Memory B cell (primary cell): Measurements from ENCODE around the gene ZNF629.

Experiments
- ATAC-seq: fragments of 150-1000 bp; cut with Tn5 transposase; 2 replicates; pipeline ENCODE4 v1.10.0; 2021; ENCODE audit warnings: low read depth, mild to moderate bottlenecking, moderate library complexity
- DNase-seq, 2 donors: peaks; one replicate each; pipeline ENCODE4 v3.0.0; 2022; ENCODE audit warnings: low spot score in 2 of 2
- H3K27ac Mint-ChIP-seq: one replicate; pipeline ENCODE4 v1.8.0; 2022; ENCODE audit warnings: mild to moderate bottlenecking, moderate library complexity, mixed read lengths
- H3K27me3 Mint-ChIP-seq: one replicate; pipeline ENCODE4 v1.8.0; 2022; ENCODE audit warnings: mixed read lengths
- H3K36me3 Mint-ChIP-seq: one replicate; pipeline ENCODE4 v1.8.0; 2022; ENCODE audit warnings: mild to moderate bottlenecking, mixed read lengths
- H3K4me1 Mint-ChIP-seq: one replicate; pipeline ENCODE4 v1.8.0; 2022; ENCODE audit warnings: mixed read lengths
- H3K4me3 Mint-ChIP-seq: one replicate; pipeline ENCODE4 v1.8.0; 2022; ENCODE audit warnings: mild to moderate bottlenecking, moderate library complexity, mixed read lengths
- H3K9me3 Mint-ChIP-seq: one replicate; pipeline ENCODE4 v1.8.0; 2022; ENCODE audit warnings: mixed read lengths

The ZNF629 gene

DNA sequence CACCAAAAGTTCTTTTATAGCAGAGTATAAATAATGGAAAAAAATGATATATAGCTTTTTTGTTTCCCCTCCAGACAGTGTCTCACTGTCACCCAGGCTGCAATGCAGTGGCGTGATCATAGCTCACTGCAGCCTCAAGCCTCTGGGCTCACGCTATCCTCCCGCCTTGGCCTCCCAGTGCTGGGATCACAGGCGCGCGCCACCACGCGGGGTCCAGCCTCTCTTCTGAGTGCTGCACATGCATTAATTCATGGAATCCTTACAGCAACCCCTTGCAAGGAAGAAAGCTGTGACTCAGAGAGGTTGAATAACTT is 18.0 kb upstream of the ZNF629 start:
- no peak overlapping the region for H3K27ac Mint-ChIP-seq
- H3K4me1 Mint-ChIP-seq, result peaks cover 8% of the 10 kb centered on the region
- peak overlapping the region; percentile 80 for H3K4me3 Mint-ChIP-seq
- peaks cover 4% of the 10 kb centered on the region for H3K27me3 Mint-ChIP-seq
- ATAC-seq, result no peak
- H3K36me3 Mint-ChIP-seq, result no peaks in the 10 kb centered on the region
- DNase-seq, result no peak
- no peaks in the 10 kb centered on the region for H3K9me3 Mint-ChIP-seq

DNA sequence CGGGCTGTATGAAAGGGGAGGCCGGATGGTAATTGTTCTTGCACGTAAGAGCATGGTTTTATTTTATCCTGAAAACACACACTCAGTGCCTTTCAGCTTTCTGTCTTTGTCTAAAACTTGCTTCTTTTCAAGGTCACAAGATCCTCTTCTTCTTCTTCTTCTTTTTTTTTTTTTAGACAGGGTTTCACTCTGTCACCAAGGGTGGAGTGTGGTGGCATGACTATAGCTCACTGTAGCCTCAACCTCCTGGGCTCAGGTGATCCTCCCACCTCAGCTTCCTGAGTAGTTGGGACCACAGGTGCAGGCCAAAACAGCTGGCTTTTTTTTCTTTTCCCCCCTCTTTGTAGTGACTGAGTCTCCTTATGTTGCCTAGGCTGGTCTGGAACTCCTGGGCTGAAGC is 15.9 kb upstream of the ZNF629 start:
- no peak overlapping the region for H3K4me3 Mint-ChIP-seq
- DNase-seq (no peak), ATAC-seq (no peak)
- peaks cover 4% of the 10 kb centered on the region for H3K27me3 Mint-ChIP-seq
- H3K4me1 Mint-ChIP-seq, result peaks cover 8% of the 10 kb centered on the region
- H3K36me3 Mint-ChIP-seq, result no peaks in the 10 kb centered on the region
- H3K27ac Mint-ChIP-seq, result no peak overlapping the region
- H3K9me3 Mint-ChIP-seq, result no peaks in the 10 kb centered on the region

DNA sequence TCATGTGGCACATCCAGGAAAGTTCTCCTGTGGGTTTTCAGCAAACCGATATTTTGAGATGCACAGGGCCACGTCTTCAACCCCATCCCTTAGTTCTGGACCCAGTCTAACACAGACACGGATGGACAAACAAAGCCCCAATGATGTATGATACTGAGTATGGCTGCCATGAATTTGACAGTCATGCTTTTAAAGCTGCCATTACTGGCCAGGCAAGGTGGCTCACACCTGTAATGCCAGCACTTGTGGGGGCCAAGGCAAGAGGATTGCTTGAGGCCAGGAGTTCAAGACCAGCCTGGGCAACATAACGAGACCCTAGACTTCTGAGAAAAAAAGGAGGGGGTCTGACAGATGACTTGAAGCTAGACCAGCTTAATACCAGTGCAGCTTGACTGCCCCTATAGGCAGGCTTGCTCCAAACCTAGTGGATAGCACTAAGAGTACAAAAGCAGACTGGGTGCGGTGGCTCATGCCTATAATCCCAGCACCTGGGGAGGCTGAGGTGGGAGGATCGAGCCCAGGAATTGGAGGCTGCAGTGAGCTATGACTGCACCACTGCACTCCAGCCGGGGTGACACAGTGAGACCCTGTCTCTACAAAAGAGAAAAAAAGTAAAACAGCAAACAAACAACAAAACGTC is 10.8 kb upstream of the ZNF629 start:
- H3K4me3 Mint-ChIP-seq, result no peak overlapping the region
- peaks cover 4% of the 10 kb centered on the region for H3K27me3 Mint-ChIP-seq
- no peaks in the 10 kb centered on the region for H3K4me1 Mint-ChIP-seq
- DNase-seq, result no peak
- no peaks in the 10 kb centered on the region for H3K36me3 Mint-ChIP-seq
- H3K9me3 Mint-ChIP-seq, result no peaks in the 10 kb centered on the region
- ATAC-seq, result no peak
- H3K27ac Mint-ChIP-seq, result no peak overlapping the region

DNA sequence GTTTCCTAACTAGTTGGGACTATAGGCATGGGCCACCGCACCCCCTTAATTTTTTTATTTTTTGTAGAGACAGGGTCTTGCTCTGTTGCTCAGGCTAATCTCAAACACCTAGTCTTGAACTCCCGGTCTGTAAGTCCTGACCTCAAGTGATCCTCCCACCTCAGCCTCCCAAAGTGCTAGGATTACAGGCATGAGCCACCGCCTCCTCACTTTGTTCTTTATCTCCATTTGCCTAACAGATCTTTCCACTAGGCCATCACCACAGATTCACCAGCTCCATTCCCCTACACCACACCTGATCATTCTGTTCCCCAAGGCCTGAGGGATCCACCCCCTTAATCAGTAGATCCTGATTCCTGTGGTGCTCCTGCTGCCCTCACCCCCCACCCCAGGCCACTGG is 7.6 kb upstream of the ZNF629 start:
- no peaks in the 10 kb centered on the region for H3K36me3 Mint-ChIP-seq
- H3K9me3 Mint-ChIP-seq, result no peaks in the 10 kb centered on the region
- H3K27me3 Mint-ChIP-seq, result peaks cover 2% of the 10 kb centered on the region

DNA sequence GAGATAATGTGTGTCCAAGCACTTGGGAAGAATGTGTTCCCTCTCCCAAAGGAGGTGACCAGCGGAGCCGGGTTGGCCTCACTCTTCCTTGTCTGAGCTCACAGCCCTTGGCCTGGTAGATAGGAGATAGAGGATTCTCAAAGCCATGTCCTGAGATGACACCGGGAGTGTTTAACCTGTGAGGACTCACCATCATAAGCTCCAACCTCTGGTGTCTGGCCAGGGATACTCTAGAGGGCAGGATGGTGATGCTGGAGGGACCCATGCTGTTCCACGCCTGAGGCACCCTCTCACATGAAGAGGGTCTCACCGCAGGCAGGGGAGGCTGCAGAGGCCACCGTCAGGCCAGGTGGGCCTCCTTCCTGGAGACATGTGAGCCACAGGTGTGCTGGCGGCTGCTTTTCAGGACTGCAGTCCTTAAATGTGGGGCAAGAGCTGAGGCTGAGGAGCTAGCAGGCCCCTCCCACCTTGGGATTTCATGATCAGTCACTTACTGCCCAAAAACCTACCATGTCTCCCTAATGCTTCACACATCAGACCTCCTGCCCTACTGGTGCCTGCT is 6.6 kb upstream of the ZNF629 start:
- no peaks in the 10 kb centered on the region for H3K36me3 Mint-ChIP-seq
- H3K9me3 Mint-ChIP-seq, result no peaks in the 10 kb centered on the region
- peaks cover 4% of the 10 kb centered on the region for H3K27me3 Mint-ChIP-seq
- no peak overlapping the region for H3K4me3 Mint-ChIP-seq
- H3K4me1 Mint-ChIP-seq, result no peaks in the 10 kb centered on the region
- H3K27ac Mint-ChIP-seq, result peak overlapping the region; percentile 23
- DNase-seq, result no peak
- no peak for ATAC-seq

More for the DNA sequence above, 7.6 kb upstream of the ZNF629 start:
- no peak for DNase-seq
- Mint-ChIP-seq H3K4me1 (no peaks in the 10 kb centered on the region), H3K27ac (no peak overlapping the region), H3K4me3 (no peak overlapping the region)
- ATAC-seq, result no peak

DNA sequence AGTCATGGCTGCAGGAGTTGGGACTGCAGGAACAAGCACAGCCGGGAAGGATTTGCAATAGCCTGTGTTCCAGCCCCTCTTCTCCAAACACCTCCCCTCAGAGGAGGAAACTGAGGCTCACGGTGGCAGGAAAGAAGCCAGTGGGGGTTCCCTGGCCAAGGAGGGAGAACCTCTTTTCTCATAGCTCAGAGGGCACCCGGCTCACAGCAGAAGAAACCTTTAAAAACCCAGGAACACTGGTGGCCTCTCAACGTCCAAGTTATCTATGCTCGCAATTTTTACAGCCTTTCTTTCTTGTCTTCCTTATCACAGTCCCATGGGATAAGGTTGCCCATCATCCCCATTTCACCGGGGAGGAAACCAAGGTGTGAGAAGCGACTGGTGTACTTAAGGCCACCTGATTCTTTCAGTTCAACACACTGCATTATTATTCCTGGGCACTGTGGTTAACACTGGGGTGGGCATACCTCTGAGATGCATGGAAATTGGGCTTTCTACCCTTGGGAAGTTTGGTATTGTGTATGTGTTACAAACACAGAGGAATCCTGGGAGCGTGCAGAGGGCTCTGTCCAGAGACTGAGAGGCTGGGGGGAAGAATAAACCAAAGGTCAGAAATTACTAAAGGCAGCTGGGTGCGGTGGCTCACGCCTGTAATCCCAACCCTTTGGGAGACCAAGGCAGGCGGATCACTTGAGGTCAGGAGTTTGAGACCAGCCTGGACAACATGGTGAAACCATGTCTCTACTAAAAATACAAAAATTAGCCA is 791 bp upstream of the ZNF629 start:
- no peak for DNase-seq
- no peaks in the 10 kb centered on the region for H3K9me3 Mint-ChIP-seq
- peaks cover 8% of the 10 kb centered on the region for H3K4me1 Mint-ChIP-seq
- H3K4me3 Mint-ChIP-seq, result peak overlapping the region; percentile 84
- no peak for ATAC-seq
- H3K27ac Mint-ChIP-seq, result no peak overlapping the region
- peaks cover 12% of the 10 kb centered on the region for H3K27me3 Mint-ChIP-seq
- peaks cover 3% of the 10 kb centered on the region for H3K36me3 Mint-ChIP-seq

DNA sequence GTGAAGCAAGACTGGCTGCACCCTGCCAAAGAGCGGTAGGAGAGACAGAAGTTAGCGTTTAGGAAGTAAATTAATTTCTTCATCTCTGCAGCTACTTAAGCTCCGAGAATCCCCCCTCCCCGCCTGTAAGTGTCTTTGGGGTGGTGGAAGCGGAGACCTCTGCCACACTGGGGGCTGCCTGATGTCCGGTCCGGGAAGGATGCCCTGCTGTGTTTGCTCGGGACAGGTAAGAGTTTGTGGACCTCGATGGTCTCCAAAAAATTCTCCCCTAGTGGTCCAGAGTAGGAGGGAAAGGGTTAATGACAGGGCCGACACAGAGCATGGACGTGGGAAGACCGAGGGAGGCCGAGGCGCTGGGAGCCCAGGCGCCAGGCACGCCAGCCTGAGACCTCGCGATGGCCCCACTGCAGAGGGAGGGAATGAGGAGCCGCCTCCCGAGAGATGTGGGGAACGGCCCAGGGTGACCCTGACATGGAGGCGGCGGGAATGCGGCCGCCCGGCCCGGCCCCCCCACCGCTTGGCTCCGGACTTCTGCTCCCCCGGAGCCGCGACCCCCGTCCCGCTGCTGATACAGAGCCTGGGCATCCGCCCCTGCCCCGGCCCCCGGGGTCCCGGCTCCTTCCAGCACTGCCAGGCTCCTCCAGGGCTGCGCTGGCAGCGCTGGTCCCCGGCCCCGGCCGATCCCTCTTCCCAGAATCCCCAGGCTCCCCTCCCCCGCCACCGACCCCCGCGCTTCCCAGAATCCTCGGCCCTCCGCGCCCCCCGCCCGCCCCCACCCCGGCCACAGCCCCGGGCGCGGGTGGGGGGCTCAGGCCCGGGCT is 680 bp downstream of the ZNF629 start:
- Mint-ChIP-seq H3K36me3 (peaks cover 4% of the 10 kb centered on the region), H3K4me1 (peaks cover 8% of the 10 kb centered on the region), H3K27ac (no peak overlapping the region), H3K4me3 (peak overlapping the region; percentile 63), H3K9me3 (no peaks in the 10 kb centered on the region), H3K27me3 (peaks cover 12% of the 10 kb centered on the region)
- DNase-seq, result no peak
- ATAC-seq, result peak; percentile 55

DNA sequence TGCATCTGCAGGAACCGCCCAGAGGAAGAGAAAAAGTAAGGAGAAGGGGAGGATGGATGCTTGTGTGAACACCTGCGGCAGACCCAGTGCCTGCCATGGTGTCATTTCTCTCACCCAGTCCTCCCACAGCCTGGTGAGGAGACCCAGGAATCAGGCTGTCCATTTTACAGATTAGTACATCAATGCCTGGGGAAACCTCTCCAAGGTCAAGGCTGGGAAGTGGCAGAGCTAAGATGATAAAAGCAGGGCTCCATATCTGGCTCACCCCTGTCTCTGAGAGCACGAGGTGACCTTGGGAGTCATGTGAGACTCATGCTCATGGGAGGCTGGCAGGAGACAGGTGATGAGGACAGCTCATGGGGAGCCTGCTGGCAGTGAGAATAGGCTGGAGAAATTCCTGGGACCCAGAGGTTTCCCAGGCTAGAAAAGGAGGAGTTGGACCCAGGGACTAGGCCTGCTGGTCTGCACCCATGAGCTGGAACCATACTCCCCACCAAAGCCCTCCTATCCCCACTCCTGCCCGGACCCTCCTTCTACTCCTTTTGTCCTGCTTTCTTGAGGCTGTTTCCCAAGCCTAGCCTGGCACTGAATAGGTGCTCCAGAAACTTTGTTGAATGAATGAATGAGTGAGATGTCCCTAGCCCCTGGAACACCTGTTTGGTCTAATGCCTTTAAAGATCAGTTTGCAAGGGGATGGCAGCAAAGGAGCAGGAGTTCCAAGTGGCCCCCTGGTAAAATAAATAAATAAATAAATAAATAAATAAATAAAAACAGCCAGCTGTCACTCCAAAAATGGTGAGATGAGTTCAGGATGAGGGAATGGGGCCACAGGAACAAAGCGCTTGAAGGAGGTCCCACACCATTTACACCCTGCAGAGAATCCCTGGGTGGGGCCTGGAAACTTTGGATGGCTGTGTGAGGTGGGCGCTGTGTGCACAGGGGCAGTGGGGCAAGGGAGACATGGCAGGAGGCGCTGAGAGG is 1.6 kb downstream of the ZNF629 start:
- Mint-ChIP-seq H3K36me3 (peaks cover 4% of the 10 kb centered on the region), H3K27ac (no peak overlapping the region), H3K27me3 (peaks cover 12% of the 10 kb centered on the region), H3K4me1 (peaks cover 8% of the 10 kb centered on the region), H3K4me3 (peak overlapping the region; percentile 56), H3K9me3 (no peaks in the 10 kb centered on the region)
- ATAC-seq, result no peak
- no peak for DNase-seq

DNA sequence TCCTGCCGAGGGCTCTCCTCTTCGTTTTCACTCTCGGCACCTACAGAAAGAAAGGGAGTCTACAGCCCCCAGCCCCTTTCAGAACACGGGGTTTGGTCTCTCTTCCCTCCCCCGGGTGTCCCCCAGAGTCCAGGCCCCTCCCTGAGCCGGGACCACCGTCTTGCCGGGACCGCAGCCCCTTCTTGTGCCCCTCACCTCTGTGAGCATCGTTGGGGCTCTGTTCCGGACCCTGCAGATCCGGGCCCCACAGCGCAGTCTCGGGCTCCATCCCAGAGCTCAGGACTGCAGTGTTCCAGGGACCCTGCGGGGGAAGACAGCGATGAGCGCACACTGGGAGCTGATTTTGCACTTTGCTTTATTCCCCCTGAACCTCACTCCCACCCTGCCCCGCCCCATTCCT is 2.8 kb downstream of the ZNF629 start:
- ATAC-seq, result no peak
- Mint-ChIP-seq H3K27me3 (peaks cover 12% of the 10 kb centered on the region), H3K27ac (no peak overlapping the region), H3K4me3 (no peak overlapping the region), H3K36me3 (peaks cover 4% of the 10 kb centered on the region), H3K9me3 (no peaks in the 10 kb centered on the region), H3K4me1 (peaks cover 8% of the 10 kb centered on the region)
- DNase-seq, result no peak

DNA sequence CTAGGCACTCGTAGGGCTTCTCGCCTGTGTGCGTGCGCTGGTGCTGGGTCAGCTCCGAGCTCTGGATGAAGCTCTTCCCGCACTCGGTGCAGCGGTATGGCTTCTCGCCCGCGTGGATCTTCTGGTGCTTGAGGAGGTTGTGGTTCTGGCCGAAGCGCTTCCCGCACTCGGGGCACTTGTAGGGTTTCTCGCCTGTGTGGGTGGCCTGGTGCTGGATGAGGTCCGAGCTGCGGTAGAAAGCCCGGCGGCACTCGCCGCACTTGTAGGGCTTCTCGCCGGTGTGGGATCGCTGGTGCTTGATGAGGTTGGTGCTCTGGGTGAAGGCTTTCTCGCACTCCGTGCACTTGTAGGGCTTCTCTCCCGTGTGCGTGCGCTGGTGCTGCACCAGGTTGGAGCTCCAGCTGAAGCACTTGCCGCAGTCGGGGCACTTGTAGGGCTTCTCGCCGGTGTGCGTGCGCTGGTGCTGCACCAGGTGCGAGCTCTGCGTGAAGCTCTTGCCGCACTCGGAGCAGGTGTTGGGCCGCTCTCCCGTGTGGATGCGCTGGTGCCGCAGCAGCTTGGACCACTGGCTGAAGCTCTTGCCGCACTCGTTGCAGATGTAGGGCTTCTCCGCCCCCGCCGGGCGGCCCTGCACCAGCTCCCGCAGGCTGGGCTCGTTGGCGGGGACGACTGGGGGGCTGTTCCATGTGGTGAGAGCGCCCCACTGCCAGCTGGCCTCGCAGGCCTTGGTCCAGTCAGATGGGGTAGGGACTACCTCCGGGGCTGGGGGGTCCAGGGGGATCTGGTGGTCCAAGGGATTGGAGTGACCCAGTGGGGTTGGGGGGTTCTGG is 3.5 kb downstream of the ZNF629 start:
- peaks cover 4% of the 10 kb centered on the region for H3K36me3 Mint-ChIP-seq
- ATAC-seq, result no peak
- peaks cover 9% of the 10 kb centered on the region for H3K27me3 Mint-ChIP-seq

DNA sequence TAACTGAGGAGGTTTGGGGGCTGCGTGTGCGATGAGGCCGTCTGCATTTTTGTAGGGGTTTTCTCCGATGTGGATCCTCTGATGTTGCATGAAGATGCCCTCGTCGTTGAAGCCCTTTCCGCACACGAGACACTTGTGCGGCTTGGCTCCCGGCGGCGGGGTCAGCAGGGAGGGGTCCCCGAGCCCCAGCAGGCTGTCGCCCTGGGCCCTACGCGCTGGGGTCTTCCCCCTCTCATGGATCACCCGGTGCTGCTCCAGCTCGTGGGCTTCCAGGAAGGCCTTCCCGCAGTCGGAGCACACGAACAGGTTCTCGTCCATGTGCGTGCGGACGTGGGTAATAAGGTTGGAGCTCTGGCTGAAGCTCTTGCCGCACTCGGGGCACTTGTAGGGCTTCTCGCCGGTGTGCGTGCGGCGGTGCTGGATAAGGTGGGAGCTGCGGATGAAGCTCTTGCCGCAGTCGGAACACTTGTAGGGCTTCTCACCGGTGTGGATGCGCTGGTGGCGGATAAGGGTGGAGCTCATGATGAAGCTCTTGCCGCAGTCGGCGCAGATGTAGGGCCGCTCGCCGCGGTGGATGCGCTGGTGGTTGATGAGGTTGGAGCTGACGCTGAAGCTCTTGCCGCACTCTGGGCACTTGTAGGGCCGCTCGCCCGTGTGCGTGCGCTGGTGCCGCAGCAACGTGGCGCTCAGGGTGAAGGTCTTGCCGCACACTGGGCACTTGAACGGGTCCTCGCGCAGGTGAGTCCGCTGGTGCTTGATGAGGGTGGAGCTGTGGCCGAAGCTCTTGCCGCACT is 4.3 kb downstream of the ZNF629 start:
- no peak for ATAC-seq
- peaks cover 2% of the 10 kb centered on the region for H3K36me3 Mint-ChIP-seq

More for the DNA sequence above, 3.5 kb downstream of the ZNF629 start:
- Mint-ChIP-seq H3K27ac (no peak overlapping the region), H3K4me3 (no peak overlapping the region), H3K9me3 (no peaks in the 10 kb centered on the region), H3K4me1 (peaks cover 8% of the 10 kb centered on the region)
- DNase-seq, result no peak

DNA sequence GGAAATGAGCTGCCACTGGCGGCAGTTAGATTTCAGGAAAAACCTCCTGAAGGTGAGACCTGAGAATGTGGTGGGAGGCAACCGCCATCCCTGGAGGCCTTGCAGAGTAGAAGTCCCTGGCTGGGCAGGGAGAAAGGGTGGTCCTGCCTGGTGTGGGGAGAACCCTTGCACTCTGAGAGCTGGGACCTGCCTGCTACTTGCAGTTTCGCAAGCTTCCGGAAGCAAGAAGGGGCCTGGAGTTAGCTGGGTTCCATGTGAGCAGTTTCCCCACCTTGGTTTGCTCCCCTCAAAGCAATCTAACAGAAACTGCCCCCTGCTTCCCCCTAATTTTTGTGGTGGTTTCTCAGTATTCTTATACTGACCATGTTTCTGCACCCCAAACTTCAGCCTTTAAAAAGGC is 6.5 kb downstream of the ZNF629 start:
- H3K36me3 Mint-ChIP-seq, result peaks cover 2% of the 10 kb centered on the region
- no peak overlapping the region for H3K27ac Mint-ChIP-seq
- no peak overlapping the region for H3K4me3 Mint-ChIP-seq
- H3K9me3 Mint-ChIP-seq, result no peaks in the 10 kb centered on the region
- DNase-seq (no peak), ATAC-seq (no peak)
- H3K4me1 Mint-ChIP-seq, result peaks cover 7% of the 10 kb centered on the region
- peaks cover 8% of the 10 kb centered on the region for H3K27me3 Mint-ChIP-seq

More for the DNA sequence above, 4.3 kb downstream of the ZNF629 start:
- no peak overlapping the region for H3K27ac Mint-ChIP-seq
- H3K27me3 Mint-ChIP-seq, result peaks cover 5% of the 10 kb centered on the region
- no peak for DNase-seq
- no peaks in the 10 kb centered on the region for H3K9me3 Mint-ChIP-seq
- H3K4me3 Mint-ChIP-seq, result no peak overlapping the region
- H3K4me1 Mint-ChIP-seq, result peaks cover 8% of the 10 kb centered on the region
